Measurements from ENCODE around the gene SCFD2.

Gene SCFD2

DNA sequence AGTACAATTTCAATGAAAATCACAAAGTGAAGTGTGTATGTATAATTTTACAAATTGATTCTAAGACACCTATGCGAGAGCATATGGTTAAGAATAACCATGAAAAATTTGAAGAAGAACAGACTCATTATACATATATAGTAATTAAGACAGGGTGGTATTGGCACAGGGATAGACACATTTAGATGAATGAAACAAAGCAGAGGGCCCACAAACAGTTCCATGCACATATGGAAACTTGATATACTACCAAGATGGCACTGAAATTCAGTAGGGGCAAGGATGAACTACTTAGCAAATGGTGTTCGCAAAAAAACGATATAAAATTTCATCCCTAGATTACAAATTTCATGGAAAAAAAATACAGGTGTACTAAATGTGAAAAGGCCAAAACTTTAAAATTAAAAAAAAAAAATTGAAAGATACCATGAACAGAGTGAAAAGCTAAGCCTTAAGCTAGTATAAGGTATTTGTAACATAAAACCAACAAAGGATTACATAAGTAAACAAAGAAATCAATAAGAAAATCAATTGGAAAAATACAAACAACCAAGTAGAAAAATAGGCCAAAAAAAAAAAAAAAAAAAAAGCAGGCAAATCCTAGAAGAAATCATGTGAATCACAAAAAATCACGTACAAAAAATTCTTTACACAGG lies 418.3 kb downstream of the SCFD2 start:
- DNase-seq = no peak

DNA sequence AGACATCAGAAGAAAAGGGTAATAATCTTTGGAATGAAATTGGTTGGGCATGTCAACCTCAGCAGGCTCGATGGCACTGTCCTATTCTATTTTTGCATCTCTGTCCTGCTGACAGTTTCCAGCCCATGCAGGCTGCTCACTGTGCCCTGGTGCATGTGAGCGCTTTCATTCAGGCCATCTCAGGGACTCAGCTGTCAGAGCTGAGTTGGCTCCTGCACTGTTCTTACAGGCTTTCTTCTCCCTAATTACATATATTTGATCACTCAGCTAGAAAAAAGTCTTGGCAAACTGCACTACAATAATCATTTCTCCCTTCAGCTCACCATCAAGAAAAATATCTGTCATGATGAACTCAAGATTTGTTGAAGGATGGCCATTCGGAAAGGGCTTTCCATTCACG lies 419.0 kb downstream of the SCFD2 start:
- no peak for DNase-seq

DNA sequence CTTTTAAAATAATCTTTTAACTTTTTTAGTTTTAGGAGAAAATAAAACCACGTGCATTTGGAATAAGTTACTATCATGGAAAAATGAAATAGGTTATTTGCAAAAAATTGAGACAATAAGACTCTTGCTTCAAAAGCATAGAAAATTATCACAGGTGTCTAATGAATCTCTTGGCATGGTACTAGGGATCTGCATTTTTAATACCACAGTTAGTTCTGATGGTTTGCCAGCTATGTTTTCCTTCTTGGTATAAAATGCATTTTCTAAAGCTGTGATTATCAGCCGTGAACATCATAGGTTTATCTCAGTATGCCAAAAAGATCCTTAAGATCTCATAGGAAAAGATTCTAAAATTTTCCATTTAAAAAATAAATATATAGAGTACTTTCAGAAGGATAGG lies 419.9 kb downstream of the SCFD2 start:
- DNase-seq = no peak

DNA sequence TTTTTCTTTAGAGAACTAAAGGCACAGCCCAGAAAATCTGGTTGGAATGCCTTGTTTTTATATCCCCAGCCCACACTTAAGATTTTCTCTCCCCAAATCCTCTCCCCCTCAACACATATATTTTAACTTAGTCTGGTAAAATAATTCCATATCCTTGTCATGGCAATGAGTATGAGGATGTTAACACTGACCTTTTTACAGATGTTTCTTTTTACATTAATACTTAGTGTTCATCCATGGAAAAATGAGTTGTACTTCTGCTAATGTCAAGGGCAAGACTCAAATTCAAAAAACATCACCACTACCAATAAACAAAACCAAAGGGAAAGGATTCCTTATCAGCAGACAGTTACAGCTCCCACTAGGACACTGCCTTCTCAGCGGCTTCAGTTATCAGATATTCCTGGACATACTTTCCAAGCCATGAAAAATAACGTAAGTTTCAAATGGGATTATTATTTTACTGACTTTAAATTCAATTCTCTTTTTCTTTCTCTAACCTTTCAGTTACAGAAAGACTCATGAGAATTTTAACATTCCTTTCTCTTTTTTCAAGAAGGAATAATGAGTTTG lies 420.4 kb downstream of the SCFD2 start:
- DNase-seq = no peak

DNA sequence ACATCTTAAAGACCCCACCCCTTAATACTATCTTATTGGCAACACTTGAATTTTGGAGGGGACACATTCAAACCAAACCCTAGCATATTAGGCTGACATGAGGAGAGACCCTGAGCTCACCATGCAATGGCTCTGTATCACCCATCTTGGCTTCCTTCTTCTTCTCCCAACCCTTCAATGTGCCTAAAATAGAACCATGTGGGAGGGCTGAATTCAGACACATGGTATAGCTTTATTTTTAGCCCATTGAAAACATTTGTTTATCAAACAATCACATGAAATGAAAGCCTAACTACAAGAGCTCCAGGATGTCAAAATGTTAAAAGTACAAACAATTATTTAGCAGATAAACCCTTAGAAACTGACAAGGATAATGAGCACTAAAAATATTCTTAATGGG lies 422.2 kb downstream of the SCFD2 start:
- no peak for DNase-seq

DNA sequence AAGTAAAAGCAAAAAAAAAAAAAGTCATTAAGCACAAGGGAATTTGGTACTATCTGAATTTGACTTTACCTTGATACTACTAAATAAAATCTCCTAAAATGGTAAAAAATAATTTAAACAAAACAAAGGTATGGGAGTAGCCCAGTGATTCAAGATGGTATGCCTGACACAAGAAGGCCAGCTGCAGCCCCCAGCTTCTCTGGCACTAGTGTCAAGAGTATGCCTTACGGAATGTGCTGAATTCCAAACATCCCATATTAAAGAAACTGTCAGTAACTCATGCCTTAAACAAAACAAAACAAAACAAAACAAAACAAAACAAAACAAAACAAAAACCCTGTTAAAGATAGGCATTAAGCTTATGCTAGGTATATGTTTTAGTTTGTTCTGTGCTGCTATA lies 422.9 kb downstream of the SCFD2 start:
- no peak for DNase-seq

DNA sequence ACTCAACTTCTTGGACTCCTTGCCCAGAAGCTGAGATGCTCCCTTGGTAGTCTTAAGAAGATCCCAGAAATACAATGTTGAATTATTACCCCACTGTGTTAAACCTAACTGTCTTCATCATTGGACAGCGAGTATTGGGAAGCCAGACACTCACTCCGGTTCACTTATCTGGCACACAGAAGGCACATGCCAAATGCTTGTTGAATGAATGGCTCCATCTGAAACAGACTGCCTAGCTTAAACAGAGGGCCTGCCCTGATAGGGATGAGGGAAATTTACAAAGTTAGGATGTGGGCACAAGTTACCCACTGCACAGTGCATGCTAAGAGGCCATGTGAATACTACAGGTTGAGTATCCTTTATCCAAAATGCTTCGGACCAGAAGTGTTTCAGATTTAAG lies 424.4 kb downstream of the SCFD2 start:
- DNase-seq = no peak

DNA sequence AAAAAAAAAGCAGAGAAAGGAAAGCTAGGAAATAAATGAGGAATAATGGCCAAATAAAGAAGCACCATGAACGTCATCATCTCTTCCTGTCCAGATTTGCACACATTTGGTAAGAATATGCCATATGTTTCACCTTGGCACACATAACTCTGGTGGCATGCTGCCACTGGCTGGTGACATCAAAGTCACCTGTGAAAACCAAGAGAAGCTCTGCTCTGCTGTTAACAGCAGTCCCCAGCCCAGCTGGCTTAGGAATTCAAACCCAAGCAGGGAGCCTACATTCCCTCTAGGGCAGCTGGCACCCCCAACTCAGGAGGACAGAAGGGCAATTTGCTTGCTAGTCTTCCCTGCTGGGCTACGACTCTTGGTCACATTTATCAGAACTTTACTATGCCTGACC lies 426.1 kb downstream of the SCFD2 start:
- no peak for DNase-seq

DNA sequence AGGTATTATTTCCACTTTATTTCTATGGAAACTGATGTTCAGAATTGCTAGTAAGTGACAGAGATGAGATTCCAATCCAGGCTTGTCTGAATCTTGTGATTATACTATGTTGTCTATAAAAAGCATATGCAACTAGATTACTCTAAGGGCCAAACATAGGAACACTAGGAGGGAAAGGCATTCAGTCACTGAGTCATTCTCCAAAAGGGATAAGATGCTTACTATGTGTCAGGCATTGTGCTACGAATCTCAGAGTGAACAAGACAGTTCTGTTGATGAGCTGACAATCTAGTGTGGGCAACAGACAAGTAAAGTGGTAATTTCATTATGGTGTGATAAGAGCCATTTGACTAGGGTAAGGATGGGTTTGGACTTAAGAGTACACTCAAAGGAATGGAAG lies 426.5 kb downstream of the SCFD2 start:
- no peak for DNase-seq

DNA sequence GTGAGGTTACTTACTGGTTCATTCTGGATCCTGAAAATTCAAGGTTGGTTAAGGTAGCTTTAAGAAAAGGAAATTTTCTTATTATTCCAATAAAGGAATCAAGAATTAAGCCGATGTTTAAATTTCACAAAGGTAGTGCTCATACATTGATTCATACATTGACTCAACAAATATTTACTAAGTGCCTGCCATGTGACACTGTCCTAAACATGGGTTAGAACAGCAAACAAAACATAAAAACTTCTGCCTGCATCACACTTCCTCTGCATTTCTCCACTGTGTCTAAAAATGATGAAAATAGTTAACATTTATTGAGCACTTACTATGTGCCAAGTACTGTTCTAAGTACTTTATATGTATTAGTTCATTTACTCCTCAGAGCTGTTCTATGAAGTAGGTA lies 428.0 kb downstream of the SCFD2 start:
- DNase-seq = no peak

DNA sequence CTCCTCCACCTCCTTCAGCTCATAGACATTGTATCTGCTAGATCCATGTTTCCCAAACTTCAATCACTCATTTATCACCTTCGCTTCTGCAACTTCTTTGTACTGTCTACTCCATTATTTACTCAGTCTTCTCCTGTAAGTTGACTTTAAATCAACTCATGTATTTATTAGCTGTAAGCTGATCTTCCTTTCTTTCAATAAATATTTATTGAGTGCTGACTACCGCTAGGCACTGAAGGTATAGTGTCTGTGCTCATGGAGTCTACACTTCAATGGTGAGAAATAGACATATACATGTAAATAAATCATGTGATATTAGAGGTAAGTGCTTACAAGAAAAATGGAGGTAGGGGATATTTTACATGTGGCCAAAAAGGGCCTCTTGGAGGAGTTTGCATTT lies 429.1 kb downstream of the SCFD2 start:
- DNase-seq = no peak

DNA sequence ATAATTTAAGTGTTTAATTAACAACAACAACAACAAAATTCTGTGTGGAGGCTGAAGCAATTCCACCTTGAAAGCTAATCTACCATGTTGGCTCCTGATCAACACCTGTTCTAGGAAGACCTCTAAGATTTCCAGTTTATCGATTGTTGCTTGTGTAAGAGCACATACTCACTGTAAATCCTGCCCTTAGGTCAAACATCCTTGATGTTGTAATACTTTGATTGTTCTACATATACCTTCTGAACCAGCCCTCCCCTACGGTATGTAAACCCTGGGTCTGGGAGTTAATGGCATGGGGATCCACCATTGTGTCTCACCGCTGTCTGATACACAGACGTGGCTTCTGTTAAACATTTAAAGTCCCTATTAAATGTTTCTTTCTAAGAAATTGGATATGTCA lies 430.5 kb downstream of the SCFD2 start:
- no peak for DNase-seq

DNA sequence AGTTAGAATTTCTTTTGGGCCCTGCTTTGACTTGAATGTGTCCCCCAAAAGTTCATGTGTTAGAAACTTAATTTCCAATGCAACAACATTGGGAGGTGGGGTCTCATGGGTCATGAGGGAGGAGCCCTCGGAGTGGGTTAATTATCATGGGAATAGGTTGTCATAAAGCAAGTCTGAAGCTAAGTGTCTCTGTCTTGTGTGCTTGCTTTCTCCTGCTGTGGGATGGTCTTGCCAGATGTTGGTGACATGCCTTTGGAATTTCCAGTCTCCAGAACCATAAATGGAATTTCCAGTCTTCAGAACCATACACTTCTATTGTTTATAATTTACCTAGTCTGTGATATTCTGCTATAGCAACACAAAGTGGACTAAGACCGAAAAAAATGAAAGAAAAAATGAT lies 432.1 kb downstream of the SCFD2 start:
- no peak for DNase-seq

DNA sequence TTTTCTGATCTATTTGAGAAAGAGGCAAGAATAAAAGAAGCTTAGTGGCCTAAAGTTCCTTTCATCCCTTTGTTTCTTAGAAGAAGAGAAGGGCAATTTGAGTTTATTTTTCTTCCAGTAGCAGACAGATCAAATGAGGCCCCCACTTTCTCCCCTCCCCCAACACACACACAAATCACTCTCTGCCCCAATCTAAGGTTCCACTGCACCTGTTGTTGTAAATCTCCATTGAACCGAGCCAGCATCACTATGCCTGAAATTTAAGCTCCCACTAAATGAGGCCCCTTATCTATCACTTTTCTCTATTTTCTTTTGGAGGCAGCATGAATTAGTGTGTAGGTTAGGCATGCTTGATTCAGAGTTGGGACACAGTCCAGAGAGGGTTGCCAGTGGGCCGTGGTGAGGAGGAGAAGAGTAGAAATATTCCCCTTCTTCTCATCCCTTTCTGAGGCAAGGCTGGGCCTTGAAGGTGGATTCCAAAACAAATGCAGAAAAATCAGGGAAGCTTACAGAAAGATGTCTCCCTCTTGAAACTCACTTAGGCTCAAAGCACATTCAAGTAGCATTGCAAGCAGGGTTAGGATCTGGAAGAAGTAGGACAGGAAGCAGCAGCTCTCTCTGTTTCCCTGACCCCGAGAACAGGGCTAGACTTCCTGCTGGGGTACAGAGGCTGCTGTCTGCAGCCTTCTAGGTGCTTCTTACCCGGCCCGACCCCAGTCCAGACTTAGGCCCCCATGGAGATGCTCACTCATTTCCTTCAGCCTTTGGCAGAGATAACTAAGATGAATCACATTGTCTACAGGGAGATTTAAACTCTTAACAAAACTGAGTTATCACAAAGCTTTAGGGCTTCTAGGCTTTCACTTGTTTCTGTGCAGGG lies 433.0 kb downstream of the SCFD2 start:
- peak; percentile 34 for DNase-seq

DNA sequence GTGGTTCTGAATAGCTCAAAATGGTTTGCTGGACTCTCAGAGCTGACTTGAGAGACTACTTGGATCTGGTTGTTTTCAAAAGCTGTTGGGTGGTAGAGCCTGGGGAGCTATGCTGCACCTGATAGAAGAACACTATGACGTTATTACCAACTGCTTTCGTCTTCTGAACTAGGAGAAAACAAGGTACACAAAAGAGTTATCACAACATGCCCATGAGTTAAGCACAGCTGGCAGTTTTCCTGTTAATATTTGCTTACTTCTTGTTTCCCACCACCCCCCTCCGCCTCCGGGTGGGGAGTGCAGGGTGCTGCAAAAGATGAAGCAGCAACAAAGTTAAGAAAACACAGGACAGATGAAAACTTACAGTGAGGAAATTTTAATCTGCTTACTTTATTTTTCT lies 434.6 kb downstream of the SCFD2 start:
- no peak for DNase-seq

DNA sequence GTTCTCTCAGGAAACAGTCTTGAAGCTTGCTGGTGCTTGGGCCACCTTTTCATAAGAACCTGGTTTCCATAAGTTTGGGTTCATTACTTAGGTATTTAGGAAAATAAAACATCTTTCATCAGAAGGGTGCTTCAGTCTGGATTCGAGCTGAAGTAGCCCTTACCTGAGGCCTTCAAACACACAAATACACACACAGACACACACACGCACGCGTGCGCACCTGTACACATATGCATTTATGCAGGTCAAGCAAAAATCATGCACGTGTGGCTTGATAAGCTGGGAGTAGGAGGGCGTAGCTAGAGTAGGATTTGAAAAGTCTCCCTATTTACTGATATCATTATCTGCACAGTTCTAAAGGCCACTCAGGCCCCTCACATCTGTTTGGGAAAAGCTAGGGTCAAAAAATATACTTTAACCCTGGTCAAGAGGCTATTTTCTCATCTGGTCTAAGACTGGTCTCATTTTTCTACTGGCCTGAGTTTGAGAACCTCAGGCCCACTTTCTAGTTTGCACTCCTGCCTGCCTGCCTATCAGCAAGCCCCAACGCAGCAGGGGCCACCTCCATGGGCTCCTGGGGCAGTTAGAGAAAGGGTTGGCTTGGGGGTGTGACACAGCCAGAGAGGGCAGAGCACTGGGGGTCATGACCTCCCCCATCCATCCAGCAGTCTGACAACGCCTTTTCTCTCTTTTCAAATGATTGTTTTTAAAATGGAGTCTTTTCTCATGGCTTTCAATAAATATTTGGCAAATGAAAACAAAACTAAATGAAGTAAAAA lies 439.5 kb downstream of the SCFD2 start:
- DNase-seq = no peak

DNA sequence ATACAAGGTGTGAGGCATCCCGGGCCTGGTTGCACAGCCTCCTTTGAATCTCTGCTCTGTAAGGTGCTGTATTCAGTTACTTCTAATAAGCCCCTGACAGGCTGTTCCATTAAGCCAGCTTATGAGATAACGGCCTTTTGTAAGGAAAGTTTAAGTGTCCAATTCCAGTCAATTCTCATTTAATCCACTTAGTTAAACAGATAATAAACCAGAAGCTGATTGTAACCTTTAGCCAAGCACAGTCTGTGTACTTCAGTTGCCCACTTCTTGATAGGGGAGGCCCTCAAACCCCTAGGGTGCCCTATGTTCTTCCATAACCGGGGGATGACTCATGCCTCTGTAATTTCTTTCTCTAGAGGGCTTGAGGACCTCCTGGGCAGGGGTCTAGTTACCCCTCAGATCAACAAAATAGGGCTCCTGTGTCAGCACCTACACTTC lies 440.3 kb downstream of the SCFD2 start:
- DNase-seq = no peak

DNA sequence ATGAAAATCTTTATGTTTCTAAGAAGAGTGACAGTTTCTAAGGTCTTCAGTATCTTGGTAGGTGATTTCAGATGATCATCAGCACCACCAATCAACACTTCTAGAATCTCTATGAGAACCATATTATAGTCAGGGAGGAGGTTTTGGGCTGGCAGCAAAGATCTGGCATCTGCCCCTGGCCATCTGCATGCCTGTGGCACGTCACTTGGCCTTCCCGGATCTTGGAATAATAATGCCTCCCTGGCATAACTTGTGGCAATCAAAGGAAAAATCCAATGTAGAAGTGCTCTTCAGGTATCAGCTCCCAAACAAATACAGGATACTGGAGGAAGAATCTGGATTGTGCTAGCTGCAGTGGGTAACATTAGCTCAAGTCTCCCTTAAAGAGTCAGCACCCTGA lies 446.4 kb downstream of the SCFD2 start:
- no peak for DNase-seq

DNA sequence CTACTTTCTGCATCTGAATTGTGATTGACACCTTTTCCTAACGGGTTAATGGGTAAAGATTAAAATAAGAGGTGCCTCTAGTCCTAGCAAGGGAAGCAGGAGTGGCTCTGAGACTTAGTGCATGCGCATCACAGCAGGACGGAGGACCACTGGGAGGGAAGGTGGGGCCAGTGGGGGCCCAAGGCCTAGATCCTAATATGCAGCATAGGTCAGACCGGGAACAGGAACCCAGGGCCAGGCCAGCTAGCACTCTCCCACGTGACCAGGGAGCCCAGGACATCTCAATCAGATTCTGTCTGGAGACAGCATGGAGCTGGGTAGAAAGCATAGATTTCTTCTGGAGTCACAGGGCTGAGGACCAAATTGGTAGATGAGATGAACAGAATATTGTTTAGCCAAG lies 448.0 kb downstream of the SCFD2 start:
- no peak for DNase-seq

DNA sequence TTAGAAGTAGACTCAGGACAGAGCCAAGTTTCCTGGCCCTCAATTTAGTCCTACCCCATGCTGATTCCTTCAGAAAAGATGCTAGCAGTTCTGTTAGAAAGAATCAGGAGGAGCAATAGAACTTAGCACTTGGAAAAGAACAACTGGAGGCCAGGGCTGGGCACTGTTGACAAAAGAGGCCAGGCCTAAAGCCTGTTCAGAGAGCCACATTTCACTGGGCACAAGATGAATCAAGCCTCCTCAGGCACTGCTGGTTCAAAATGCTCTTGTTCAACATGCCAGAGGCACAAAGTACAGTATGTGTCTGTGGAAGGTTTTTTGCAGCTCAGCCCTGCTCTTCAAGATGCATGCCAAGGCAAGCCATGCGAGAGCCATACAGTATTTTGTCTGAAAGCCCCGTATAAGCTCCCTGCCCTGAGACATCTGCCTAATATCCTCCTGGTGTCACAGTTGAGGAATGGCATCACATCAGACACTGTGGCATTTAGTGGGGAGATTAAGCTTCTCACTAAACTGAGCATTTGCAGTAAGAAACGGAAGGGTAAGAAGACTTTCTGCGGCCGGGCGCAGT lies 450.0 kb downstream of the SCFD2 start:
- no peak for DNase-seq

DNA sequence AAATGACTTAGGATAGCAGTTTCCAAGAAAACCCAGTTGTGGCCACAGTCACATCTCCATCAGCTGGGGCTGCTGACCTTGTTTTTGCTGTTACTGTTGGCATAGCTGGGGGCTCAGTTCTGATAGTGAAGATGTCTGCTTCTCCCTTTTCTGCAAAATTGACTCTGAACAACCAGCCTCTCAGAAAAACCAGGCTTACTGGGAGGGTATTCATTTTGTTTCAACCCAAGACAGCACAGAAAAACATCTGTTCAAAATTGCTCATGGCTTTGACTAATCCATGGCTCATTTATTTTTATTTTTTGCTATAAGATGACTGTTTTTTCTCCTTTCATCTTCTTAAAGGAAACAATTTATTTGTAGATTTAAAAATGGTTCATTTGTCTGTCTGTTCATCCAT lies 450.7 kb downstream of the SCFD2 start:
- DNase-seq = no peak

DNA sequence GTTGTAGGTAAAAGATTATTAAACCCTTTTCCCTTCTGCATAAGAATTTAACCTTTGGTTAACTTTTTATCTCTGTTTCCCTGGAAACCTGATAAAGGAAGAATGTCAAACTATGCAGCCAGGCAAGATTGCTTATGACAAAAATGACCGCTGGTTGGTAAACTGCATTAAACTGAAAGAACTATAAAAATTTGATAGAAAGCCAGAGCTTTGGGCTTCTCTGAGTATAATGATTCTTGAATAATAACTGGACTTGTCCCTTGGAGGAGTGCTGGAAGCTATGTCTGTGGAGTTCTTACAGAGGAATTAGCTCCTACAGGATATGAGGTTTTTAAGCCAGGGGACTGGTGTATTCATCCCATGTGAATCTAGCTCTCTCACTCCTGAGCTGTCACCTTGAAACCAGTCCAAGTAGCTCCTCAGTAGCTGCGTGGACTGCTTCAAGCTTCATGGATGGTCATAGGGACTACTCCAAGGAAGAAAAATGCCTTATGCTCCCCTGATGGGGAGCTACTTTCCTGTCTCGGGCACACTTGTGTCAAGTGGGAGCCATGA lies 451.7 kb downstream of the SCFD2 start:
- peak; percentile 76 for DNase-seq

DNA sequence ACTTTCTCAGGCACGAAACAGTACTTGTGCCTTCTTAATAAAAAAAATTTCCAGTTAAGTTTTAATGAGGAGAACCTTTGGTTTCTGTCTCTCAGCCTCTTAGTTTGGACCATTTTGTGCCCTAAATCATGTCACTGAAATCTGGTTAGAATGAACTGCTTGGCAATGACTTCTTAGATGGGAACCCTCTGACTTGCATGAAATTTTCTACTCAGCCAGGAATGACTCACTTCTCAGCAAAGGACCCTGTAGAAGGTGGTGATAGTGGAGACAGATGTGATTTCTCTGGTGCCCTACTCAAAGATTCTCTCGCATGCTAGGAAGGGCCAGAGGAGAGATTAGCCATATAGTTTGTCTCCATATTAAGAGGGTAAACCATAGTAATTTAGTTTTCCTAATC lies 453.3 kb downstream of the SCFD2 start:
- peak; percentile 26 for DNase-seq

All from NCI-H226 (cell line).